Activated CD4-positive, alpha-beta memory T cell treated with anti-CD3 and anti-CD28 coated beads for 36 hours (primary cell): ENCODE measurements around the gene LINC00632. TPM values are rescaled to one million over a fixed set of nuclear protein-coding genes. Genes with fewer than 3 reads are reported as not detected.

Experiments
- CTCF ChIA-PET: fragments of 350-600 bp; sonication (Branson Sonifier 250); formaldehyde crosslinking; loops from one replicate; lab custom pipeline; 2021; ENCODE audit warnings: antibody characterized with exemption, inconsistent platforms; lab: Charles Lee
- POLR2A ChIA-PET: fragments of 350-600 bp; sonication (Branson Sonifier 250); formaldehyde crosslinking; loops from one replicate; lab custom pipeline; 2021; ENCODE audit warnings: antibody characterized with exemption; lab: Charles Lee
- DNase-seq: peaks from one replicate; pipeline ENCODE4 v3.0.0-alpha.2; 2020
- H3K27ac Mint-ChIP-seq: one replicate; pipeline ENCODE4 v1.8.0; 2021; ENCODE audit warnings: mixed read lengths
- H3K27me3 Mint-ChIP-seq: one replicate; pipeline ENCODE4 v1.8.0; 2021; ENCODE audit warnings: mixed read lengths
- H3K36me3 Mint-ChIP-seq: one replicate; pipeline ENCODE4 v1.8.0; 2021; ENCODE audit warnings: mixed read lengths
- H3K4me1 Mint-ChIP-seq: one replicate; pipeline ENCODE4 v1.8.0; 2021; ENCODE audit warnings: low read depth, mixed read lengths
- H3K4me3 Mint-ChIP-seq: one replicate; pipeline ENCODE4 v1.8.0; 2021; ENCODE audit warnings: mild to moderate bottlenecking, mixed read lengths
- H3K9me3 Mint-ChIP-seq: one replicate; pipeline ENCODE4 v1.8.0; 2021; ENCODE audit warnings: mixed read lengths
- intact Hi-C: fragments of 100-400 bp; cut with micrococcal nuclease; formaldehyde crosslinking; loops from one replicate; pipeline ENCODE4 v1.15.1; 2023
- total RNA-seq, 2 experiments: library from RNA; stranded (reverse); gene quantifications; one replicate each; pipeline ENCODE4 v1.2.3, GENCODE V29; 2021

LINC00632 gene
- total RNA-seq, 2 experiments from 2014 or later: 1.6 to 1.8 TPM

DNA sequence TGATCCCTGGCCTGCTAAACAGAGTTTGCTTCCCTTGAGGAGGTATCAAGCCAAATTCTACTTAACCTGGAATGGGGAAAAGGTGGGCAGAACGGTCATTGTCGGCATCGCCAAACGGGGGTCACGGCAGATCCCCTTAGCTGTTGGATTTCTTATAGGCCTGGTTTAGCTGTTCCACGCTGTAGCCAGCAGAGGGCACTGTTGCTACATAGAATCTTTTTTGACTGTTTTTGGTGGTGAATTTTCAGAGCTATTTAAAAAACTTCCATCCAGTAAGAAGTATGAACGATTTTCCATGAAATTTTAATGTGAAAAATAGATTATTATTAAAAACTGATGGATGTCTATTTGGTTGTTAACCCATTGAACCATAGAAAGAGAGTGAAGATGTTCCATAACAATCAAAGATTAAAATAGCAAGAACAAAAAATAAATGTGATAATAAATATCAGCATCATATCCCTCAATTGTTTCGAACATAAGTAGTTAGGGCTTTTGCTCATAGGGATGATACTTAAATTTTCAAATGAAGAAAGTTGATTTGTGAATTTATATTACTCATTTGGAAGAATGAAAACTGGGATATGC lies 56.6 kb downstream of the LINC00632 start:
- Mint-ChIP-seq H3K36me3 (no peaks in the 10 kb centered on the region), H3K9me3 (no peaks in the 10 kb centered on the region), H3K4me3 (no peak overlapping the region), H3K27ac (no peak overlapping the region), H3K27me3 (peaks cover 4% of the 10 kb centered on the region), H3K4me1 (peaks cover 6% of the 10 kb centered on the region)
- intact Hi-C loops: loop anchor here (2.0 kb wide), 1 partner anchor 513 kb away; no protein-coding TSS in a partner anchor
- ChIA-PET POLR2A (interaction anchor here (1.0 kb wide), 1 partner anchor 152 kb away, joined by 4 read pairs; no protein-coding TSS in a partner anchor), CTCF (interaction anchor here (0.9 to 4.5 kb wide), 5 partner anchors 10 to 512 kb away, joined by 3 to 36 read pairs (median 7); no protein-coding TSS in a partner anchor)
- DNase-seq: peak; percentile 45

- H3K4me3 Mint-ChIP-seq: no peak overlapping the region
- no peak for DNase-seq
- intact Hi-C loops: loop anchor here (2.0 kb wide), 1 partner anchor 511 kb away; no protein-coding TSS in a partner anchor
- no peaks in the 10 kb centered on the region for H3K9me3 Mint-ChIP-seq
- H3K27ac Mint-ChIP-seq: no peak overlapping the region
- H3K27me3 Mint-ChIP-seq: peaks cover 2% of the 10 kb centered on the region
- ChIA-PET CTCF (interaction anchor here (0.6 to 4.5 kb wide), 2 partner anchors 510 to 1170 kb away, joined by 3 to 36 read pairs; no protein-coding TSS in a partner anchor), POLR2A (no interaction called here)
- H3K36me3 Mint-ChIP-seq: no peaks in the 10 kb centered on the region
- peaks cover 4% of the 10 kb centered on the region for H3K4me1 Mint-ChIP-seq
These were observed 58.1 kb downstream of the LINC00632 start for GRCh38 chrX:140767646-140768045.

DNA sequence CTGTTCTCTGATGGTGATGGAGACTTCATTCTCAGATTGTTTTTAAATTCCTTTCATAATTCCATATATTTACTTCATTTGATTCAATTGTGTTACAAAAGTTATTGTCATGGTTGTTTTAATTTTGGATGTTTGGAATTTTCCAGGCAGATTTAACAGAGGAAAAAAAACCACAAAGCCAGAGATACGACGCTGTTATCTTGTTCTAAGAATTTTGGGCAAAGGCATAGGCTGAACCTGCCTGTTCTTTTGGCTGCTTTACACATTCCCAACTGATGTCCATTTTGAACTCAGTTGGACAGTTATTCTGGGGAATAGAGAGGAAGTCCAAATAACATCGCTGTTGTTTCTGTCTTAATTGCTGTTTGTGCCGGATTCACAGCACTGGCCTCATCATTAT lies 65.7 kb downstream of the LINC00632 start:
- Mint-ChIP-seq H3K4me3 (no peak overlapping the region), H3K27me3 (no peaks in the 10 kb centered on the region), H3K36me3 (no peaks in the 10 kb centered on the region), H3K4me1 (no peaks in the 10 kb centered on the region), H3K9me3 (no peaks in the 10 kb centered on the region), H3K27ac (no peak overlapping the region)
- ChIA-PET POLR2A (no interaction called here), CTCF (interaction anchor here (1.5 kb wide), 1 partner anchor 10 kb away, joined by 4 read pairs; no protein-coding TSS in a partner anchor)
- no peak for DNase-seq
- intact Hi-C loops: no loop called here

GRCh38 chrX:140776320-140776719 lies 66.8 kb downstream of the LINC00632 start:
- intact Hi-C loops: no loop called here
- H3K27me3 Mint-ChIP-seq: no peaks in the 10 kb centered on the region
- DNase-seq: no peak
- no peaks in the 10 kb centered on the region for H3K9me3 Mint-ChIP-seq
- no peak overlapping the region for H3K4me3 Mint-ChIP-seq
- no peak overlapping the region for H3K27ac Mint-ChIP-seq
- H3K4me1 Mint-ChIP-seq: no peaks in the 10 kb centered on the region
- CTCF ChIA-PET: no interaction called here
- POLR2A ChIA-PET: no interaction called here
- no peaks in the 10 kb centered on the region for H3K36me3 Mint-ChIP-seq

DNA sequence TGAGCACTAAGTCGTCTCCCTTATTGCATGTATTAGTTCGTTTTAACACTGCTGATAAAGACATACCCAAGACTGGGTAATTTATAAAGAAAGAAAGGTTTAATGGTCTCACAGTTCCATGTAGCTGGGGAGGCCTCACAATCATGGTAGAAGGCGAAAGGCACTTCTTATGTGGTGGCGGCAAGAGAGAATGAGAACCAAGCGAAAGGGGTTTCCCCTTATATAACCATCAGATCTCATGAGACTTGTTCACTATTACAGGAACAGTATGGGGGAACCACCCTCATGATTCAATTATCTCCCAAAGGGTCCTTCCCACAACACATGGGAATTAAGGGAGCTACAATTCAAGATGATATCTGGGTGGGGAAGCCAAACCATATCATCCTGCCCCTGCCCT lies 85.1 kb downstream of the LINC00632 start:
- no peak for DNase-seq
- Mint-ChIP-seq H3K36me3 (no peaks in the 10 kb centered on the region), H3K4me3 (no peak overlapping the region), H3K27ac (no peak overlapping the region), H3K4me1 (no peaks in the 10 kb centered on the region), H3K27me3 (no peaks in the 10 kb centered on the region), H3K9me3 (no peaks in the 10 kb centered on the region)
- CTCF ChIA-PET: no interaction called here
- POLR2A ChIA-PET: no interaction called here
- intact Hi-C loops: no loop called here

GRCh38 chrX:140799216-140799615 lies 89.7 kb downstream of the LINC00632 start:
- no peak for DNase-seq
- no peaks in the 10 kb centered on the region for H3K4me1 Mint-ChIP-seq
- CTCF ChIA-PET: no interaction called here
- H3K27ac Mint-ChIP-seq: no peak overlapping the region
- POLR2A ChIA-PET: no interaction called here
- no peaks in the 10 kb centered on the region for H3K27me3 Mint-ChIP-seq
- H3K4me3 Mint-ChIP-seq: no peak overlapping the region
- intact Hi-C loops: no loop called here
- H3K36me3 Mint-ChIP-seq: no peaks in the 10 kb centered on the region
- no peaks in the 10 kb centered on the region for H3K9me3 Mint-ChIP-seq

DNA sequence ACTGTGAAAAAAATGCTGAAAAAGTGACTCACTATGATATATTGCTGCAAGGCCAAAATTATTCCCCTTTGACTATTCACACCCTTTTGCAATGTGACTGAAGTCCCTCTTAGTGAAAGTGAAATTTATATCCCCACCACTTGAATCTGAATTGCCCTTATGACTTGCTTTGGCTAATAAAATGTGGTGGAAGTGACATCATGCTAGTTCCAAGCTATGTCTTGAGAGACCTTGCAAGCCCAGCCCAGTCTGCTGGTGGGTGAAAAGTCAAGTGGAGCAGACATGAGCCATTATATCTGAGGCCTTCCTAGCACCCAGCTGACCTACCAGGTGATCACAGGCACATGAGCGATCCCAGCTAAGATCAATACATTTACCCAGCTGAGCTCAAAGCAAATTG lies 94.7 kb downstream of the LINC00632 start:
- H3K4me3 Mint-ChIP-seq: no peak overlapping the region
- ChIA-PET CTCF (no interaction called here), POLR2A (no interaction called here)
- H3K27ac Mint-ChIP-seq: no peak overlapping the region
- no peak for DNase-seq
- no peaks in the 10 kb centered on the region for H3K4me1 Mint-ChIP-seq
- H3K9me3 Mint-ChIP-seq: peaks cover 5% of the 10 kb centered on the region
- no peaks in the 10 kb centered on the region for H3K27me3 Mint-ChIP-seq
- H3K36me3 Mint-ChIP-seq: no peaks in the 10 kb centered on the region
- intact Hi-C loops: no loop called here

GRCh38 chrX:140815868-140816267 lies 106.3 kb downstream of the LINC00632 start:
- H3K36me3 Mint-ChIP-seq: no peaks in the 10 kb centered on the region
- H3K9me3 Mint-ChIP-seq: peaks cover 18% of the 10 kb centered on the region
- H3K27me3 Mint-ChIP-seq: no peaks in the 10 kb centered on the region

GRCh38 chrX:140817943-140818342 lies 108.4 kb downstream of the LINC00632 start:
- Mint-ChIP-seq H3K27ac (no peak overlapping the region), H3K4me3 (no peak overlapping the region), H3K9me3 (peaks cover 4% of the 10 kb centered on the region), H3K36me3 (no peaks in the 10 kb centered on the region), H3K27me3 (no peaks in the 10 kb centered on the region), H3K4me1 (peaks cover 9% of the 10 kb centered on the region)
- POLR2A ChIA-PET: no interaction called here
- intact Hi-C loops: loop anchor here (2.0 kb wide), 1 partner anchor 461 kb away; no protein-coding TSS in a partner anchor
- no peak for DNase-seq
- CTCF ChIA-PET: interaction anchor here (1.8 kb wide), 1 partner anchor 460 kb away, joined by 14 read pairs; no protein-coding TSS in a partner anchor

More at GRCh38 chrX:140815868-140816267, 106.3 kb downstream of the LINC00632 start:
- intact Hi-C loops: no loop called here
- ChIA-PET POLR2A (no interaction called here), CTCF (interaction anchor here (1.0 kb wide), 1 partner anchor 463 kb away, joined by 3 read pairs; no protein-coding TSS in a partner anchor)
- Mint-ChIP-seq H3K4me1 (no peaks in the 10 kb centered on the region), H3K27ac (no peak overlapping the region), H3K4me3 (no peak overlapping the region)
- no peak for DNase-seq

GRCh38 chrX:140821280-140821679 lies 111.7 kb downstream of the LINC00632 start:
- intact Hi-C loops: no loop called here
- Mint-ChIP-seq H3K27me3 (no peaks in the 10 kb centered on the region), H3K27ac (no peak overlapping the region), H3K36me3 (no peaks in the 10 kb centered on the region), H3K9me3 (no peaks in the 10 kb centered on the region), H3K4me1 (peaks cover 12% of the 10 kb centered on the region), H3K4me3 (no peak overlapping the region)
- CTCF ChIA-PET: interaction anchor here (0.8 kb wide), 1 partner anchor 97 kb away, joined by 3 read pairs; no protein-coding TSS in a partner anchor
- no peak for DNase-seq
- POLR2A ChIA-PET: no interaction called here

- H3K4me3 Mint-ChIP-seq: no peak overlapping the region
- no peaks in the 10 kb centered on the region for H3K9me3 Mint-ChIP-seq
- intact Hi-C loops: loop anchor here (1.0 kb wide), 1 partner anchor 95 kb away; no protein-coding TSS in a partner anchor
- no peaks in the 10 kb centered on the region for H3K27me3 Mint-ChIP-seq
- no peaks in the 10 kb centered on the region for H3K36me3 Mint-ChIP-seq
- H3K27ac Mint-ChIP-seq: no peak overlapping the region
- ChIA-PET POLR2A (no interaction called here), CTCF (no interaction called here)
- H3K4me1 Mint-ChIP-seq: peaks cover 12% of the 10 kb centered on the region
- no peak for DNase-seq
These were observed 112.6 kb downstream of the LINC00632 start for GRCh38 chrX:140822184-140822583.

- DNase-seq: no peak
- ChIA-PET POLR2A (no interaction called here), CTCF (no interaction called here)
- Mint-ChIP-seq H3K36me3 (no peaks in the 10 kb centered on the region), H3K27ac (no peak overlapping the region), H3K9me3 (no peaks in the 10 kb centered on the region), H3K4me1 (peaks cover 12% of the 10 kb centered on the region), H3K27me3 (no peaks in the 10 kb centered on the region), H3K4me3 (no peak overlapping the region)
- intact Hi-C loops: loop anchor here (1.0 kb wide), 1 partner anchor 94 kb away; no protein-coding TSS in a partner anchor
These were observed 113.3 kb downstream of the LINC00632 start for GRCh38 chrX:140822861-140823260.
